Left lung (tissue), 10 donors: ENCODE data around the gene TRMT11. TPM values are rescaled to one million over a fixed set of nuclear protein-coding genes. Genes with fewer than 3 reads are reported as not detected.

Experiments used
- ATAC-seq: fragments of 200-7000 bp; cut with Tn5 transposase; one replicate; pipeline ENCODE4 v1.9.1; 2020; ENCODE audit warnings: moderate library complexity
- DNase-seq, 4 donors: peaks; one replicate each; pipeline ENCODE4 v3.0.0-alpha.2; 2013 to 2020
- H3K27ac ChIP-seq, 2 donors: fragments of 200-600 bp; sonication (generic) in 1 of 2; one replicate each; pipeline versions ENCODE4 v1.5.0 to v1.8.0; 2020 to 2021
- H3K27me3 ChIP-seq, 2 donors: fragments of 200-600 bp; sonication (generic) in 1 of 2; one replicate each; pipeline versions ENCODE4 v1.5.0 to v1.8.0; 2020 to 2021
- H3K36me3 ChIP-seq, 2 donors: fragments of 200-600 bp; sonication (generic) in 1 of 2; one replicate each; pipeline versions ENCODE4 v1.5.0 to v1.8.0; 2020 to 2021
- H3K4me1 ChIP-seq, 2 donors: fragments of 200-600 bp; one replicate each; pipeline ENCODE4 v1.8.0; 2021
- H3K4me3 ChIP-seq, 2 donors: fragments of 200-600 bp; sonication (generic) in 1 of 2; one replicate each; pipeline versions ENCODE4 v1.5.0 to v1.8.0; 2020 to 2021; ENCODE audit warnings: mild to moderate bottlenecking in 1 of 2
- H3K9me3 ChIP-seq, 2 donors: fragments of 200-600 bp; sonication (generic) in 1 of 2; one replicate each; pipeline versions ENCODE4 v1.5.0 to v1.8.0; 2020 to 2021
- CTCF ChIP-seq, 2 donors: fragments of 200-600 bp; sonication (generic) in 1 of 2; IDR thresholded peaks; one replicate each; pipeline versions ENCODE4 v1.5.0 to v1.8.0; 2021; ENCODE audit warnings: antibody characterized with exemption in 2 of 2
- intact Hi-C, 2 donors: fragments of 100-400 bp; cut with DNase I; formaldehyde crosslinking; loops; one replicate each; pipeline versions ENCODE4 v1.11.2 to v1.14.2; 2022
- polyA plus RNA-seq, 6 donors: library from polyadenylated mRNA; unstranded; fragments of 120-200 nt; gene quantifications; one replicate each; pipeline ENCODE4 v1.2.1, GENCODE V29; 2013; ENCODE audit not compliant: insufficient read length in 6 of 6
- total RNA-seq, 2 donors: library from RNA; stranded (reverse); fragmentation: NEBNext Ultra II Directional; extraction: Animal tissue kit (Norgen Biotek cat#: 25700); gene quantifications; one replicate each; pipeline ENCODE4 v1.2.1, GENCODE V29; 2021
- donor health status: DM: no; HTN: yes; CAD: no.
- donor health status: DM: no; HTN: no; CAD: no.

The TRMT11 gene
- total and polyA plus RNA-seq, 8 donors = 17.2 to 39.7 (median 27.6) TPM

GRCh38 chr6:126075335-126076071, 89.2 kb downstream of the TRMT11 start:
- no peak overlapping the region for H3K4me3 ChIP-seq
- no peak for TF ChIP-seq CTCF (IDR thresholded peaks at IDR 0.05)

GRCh38 chr6:126076992-126077664, 90.8 kb downstream of the TRMT11 start:
- Histone ChIP-seq H3K36me3 (no peaks in the 10 kb centered on the region), H3K9me3 (no peaks in the 10 kb centered on the region), H3K4me3 (no peak overlapping the region), H3K4me1 (no peaks in the 10 kb centered on the region), H3K27me3 (no peaks in the 10 kb centered on the region), H3K27ac (no peak overlapping the region)
- DNase-seq (peak in 1 of 4 donors; percentile 7), ATAC-seq (peak; percentile 27)
- intact Hi-C loops = no loop called here
- no peak for TF ChIP-seq CTCF (IDR thresholded peaks at IDR 0.05)

More at GRCh38 chr6:126075335-126076071, 89.2 kb downstream of the TRMT11 start:
- Histone ChIP-seq H3K27ac (no peak overlapping the region), H3K36me3 (no peaks in the 10 kb centered on the region), H3K27me3 (no peaks in the 10 kb centered on the region), H3K9me3 (no peaks in the 10 kb centered on the region), H3K4me1 (no peaks in the 10 kb centered on the region)
- ATAC-seq = no peak
- intact Hi-C loops = no loop called here
- no peak for DNase-seq

- ATAC-seq (peak; percentile 34), DNase-seq (peak in 1 of 4 donors; percentile 7)
- intact Hi-C loops = no loop called here
- Histone ChIP-seq H3K9me3 (no peaks in the 10 kb centered on the region), H3K27ac (no peak overlapping the region), H3K27me3 (no peaks in the 10 kb centered on the region), H3K4me3 (no peak overlapping the region), H3K4me1 (no peaks in the 10 kb centered on the region), H3K36me3 (no peaks in the 10 kb centered on the region)
- TF ChIP-seq CTCF (IDR thresholded peaks at IDR 0.05) = no peak
These were observed 91.8 kb downstream of the TRMT11 start for GRCh38 chr6:126077810-126078776.

GRCh38 chr6:126083875-126084274, 97.5 kb downstream of the TRMT11 start:
- Histone ChIP-seq H3K4me1 (no peaks in the 10 kb centered on the region), H3K27ac (no peak overlapping the region), H3K27me3 (no peaks in the 10 kb centered on the region), H3K4me3 (no peak overlapping the region), H3K9me3 (no peaks in the 10 kb centered on the region), H3K36me3 (no peaks in the 10 kb centered on the region)
- intact Hi-C loops = no loop called here
- DNase-seq = no peak
- ATAC-seq = no peak
- no peak for TF ChIP-seq CTCF (IDR thresholded peaks at IDR 0.05)
